Measurements from ENCODE around the gene PTPRR.
A peak's percentile ranks its signal among the peaks of the same experiment; 100 is the strongest.

Gene PTPRR

DNA sequence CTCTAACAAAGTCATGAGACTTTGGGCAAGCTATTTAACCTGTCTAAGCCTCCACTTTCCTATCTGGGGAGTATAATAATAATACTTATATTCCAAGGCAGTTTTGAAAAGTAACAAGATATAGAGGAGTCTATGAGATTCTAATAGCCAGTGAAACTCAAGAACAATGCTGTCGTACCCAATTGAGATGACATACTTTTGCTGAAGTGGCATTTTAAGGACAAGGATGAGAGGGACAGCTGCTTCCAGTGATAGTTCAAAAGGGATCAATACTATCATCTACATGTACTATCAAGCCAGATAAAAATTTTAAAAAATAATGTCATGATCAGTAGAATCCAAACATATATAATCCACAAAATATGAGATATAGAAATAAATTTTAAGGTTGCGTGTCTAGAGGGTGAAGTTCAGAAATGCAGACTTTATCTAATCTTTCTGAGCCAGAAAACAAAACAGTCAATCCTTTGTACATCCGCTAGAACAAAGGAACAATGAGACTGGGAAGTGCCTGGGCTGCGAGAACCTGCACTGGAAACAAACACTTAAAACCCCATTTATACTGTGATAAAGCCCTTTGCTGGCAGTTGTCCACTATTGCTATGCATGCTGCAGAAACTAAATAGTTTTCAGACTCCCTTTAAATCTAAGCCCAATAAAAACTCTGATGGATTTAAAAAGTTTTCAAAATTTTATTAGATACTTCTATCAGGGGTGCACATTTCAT is 321.9 kb downstream of the PTPRR start:
- TF ChIP-seq, protein P1, sequence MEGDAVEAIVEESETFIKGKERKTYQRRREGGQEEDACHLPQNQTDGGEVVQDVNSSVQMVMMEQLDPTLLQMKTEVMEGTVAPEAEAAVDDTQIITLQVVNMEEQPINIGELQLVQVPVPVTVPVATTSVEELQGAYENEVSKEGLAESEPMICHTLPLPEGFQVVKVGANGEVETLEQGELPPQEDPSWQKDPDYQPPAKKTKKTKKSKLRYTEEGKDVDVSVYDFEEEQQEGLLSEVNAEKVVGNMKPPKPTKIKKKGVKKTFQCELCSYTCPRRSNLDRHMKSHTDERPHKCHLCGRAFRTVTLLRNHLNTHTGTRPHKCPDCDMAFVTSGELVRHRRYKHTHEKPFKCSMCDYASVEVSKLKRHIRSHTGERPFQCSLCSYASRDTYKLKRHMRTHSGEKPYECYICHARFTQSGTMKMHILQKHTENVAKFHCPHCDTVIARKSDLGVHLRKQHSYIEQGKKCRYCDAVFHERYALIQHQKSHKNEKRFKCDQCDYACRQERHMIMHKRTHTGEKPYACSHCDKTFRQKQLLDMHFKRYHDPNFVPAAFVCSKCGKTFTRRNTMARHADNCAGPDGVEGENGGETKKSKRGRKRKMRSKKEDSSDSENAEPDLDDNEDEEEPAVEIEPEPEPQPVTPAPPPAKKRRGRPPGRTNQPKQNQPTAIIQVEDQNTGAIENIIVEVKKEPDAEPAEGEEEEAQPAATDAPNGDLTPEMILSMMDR (IDR thresholded peaks at IDR 0.05; ENCODE audit: insufficient read depth, low read length, missing control alignments) = no peak
- no peak overlapping the region for H3K4me3 ChIP-seq (ENCODE audit: low read depth, low read length)
- CTCF ChIA-PET = interaction anchor here (0.8 to 1.4 kb wide), 5 partner anchors 123 to 719 kb away, joined by 3 to 4 read pairs (median 3); no protein-coding TSS in a partner anchor
- POLR2A ChIA-PET = no interaction called here
- no peak for DNase-seq (ENCODE audit: low read depth, low spot score)

DNA sequence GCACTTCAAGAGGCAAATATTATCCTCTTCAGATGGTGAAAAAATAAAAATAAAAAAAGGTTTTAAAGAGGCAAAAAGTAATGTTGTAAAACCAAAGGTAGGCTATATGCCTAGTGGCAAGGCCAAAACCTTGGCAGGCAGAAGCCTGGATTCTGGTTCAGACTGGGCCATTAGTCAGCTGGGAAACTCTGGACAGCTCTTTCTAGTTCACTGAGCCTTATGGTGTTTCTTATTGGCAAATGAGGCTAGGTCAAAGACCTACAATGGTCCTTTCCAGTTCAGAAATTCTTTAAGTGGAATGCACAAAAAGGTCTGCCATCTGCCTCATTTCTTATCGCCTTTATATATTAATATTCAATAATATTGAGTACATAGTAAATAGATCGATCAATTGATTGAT is 327.9 kb downstream of the PTPRR start:
- POLR2A ChIA-PET = no interaction called here
- CTCF ChIA-PET = interaction anchor here (1.6 to 6.9 kb wide), 4 partner anchors 11 to 714 kb away, joined by 4 to 199 read pairs (median 5); no protein-coding TSS in a partner anchor
- H3K4me3 ChIP-seq (ENCODE audit: low read depth, low read length) = no peak overlapping the region
- TF ChIP-seq, protein P1 (IDR thresholded peaks at IDR 0.05; ENCODE audit: insufficient read depth, low read length, missing control alignments) = no peak
- DNase-seq (ENCODE audit: low read depth, low spot score) = no peak

DNA sequence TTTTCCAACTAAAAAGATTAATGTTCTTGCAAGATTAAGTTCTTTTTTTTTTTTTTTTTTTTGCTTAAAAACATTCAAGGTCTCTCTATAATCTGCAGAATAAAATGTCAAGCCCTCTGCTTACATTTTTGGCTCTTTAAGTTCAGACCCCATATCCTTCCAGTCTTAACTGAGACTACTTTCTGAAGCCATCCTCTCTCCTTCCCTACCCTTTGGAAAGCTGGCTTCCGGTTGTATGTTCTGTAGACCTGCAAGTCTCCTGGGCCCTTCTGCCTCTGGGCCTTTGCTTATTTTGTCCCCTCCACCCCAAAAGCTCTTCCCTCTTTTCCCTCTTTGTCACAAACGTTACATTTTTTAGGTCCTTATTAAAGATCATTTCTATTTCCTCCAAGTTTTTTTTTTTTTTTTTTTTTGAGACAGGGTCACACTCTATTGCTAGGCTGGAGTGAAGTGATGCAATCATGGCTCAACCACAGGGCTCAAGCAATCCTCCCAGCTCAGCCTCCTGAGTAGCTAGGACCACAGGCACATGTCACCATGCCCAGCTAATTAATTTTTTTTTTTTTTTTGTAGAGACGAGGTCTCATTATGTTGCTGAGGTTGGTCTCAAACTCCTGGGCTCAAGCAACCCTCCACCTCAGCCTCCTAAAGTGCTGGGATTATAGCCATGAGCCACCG is 329.9 kb downstream of the PTPRR start:
- TF ChIP-seq, protein P1 (IDR thresholded peaks at IDR 0.05; ENCODE audit: insufficient read depth, low read length, missing control alignments) = no peak
- ChIA-PET CTCF (interaction anchor here (0.7 to 6.9 kb wide), 18 partner anchors 9 to 714 kb away, joined by 3 to 199 read pairs (median 4); no protein-coding TSS in a partner anchor), POLR2A (no interaction called here)
- no peak for DNase-seq (ENCODE audit: low read depth, low spot score)
- no peak overlapping the region for H3K4me3 ChIP-seq (ENCODE audit: low read depth, low read length)

DNA sequence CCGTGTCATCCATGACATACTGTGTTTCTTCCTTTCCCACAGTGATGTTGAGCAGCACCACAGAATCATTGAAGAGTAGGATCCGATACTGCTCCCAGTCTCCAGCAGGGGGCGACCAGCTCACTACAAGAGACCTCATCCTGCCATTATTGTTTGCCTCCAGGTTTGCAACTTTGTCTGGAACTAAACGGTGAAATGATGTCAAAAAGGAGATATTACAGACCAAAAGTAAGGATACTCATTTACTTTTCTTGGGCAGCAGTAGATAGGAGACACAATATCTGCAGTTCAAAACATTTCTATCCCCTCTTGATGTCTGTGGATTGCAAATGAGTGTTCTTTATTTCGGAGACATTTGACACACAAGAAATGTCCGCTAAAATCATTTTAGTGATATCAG is 330.5 kb downstream of the PTPRR start:
- peak; percentile 28 for DNase-seq (ENCODE audit: low read depth, low spot score)
- POLR2A ChIA-PET = no interaction called here
- CTCF ChIA-PET = interaction anchor here (0.9 to 6.9 kb wide), 14 partner anchors 8 to 713 kb away, joined by 3 to 199 read pairs (median 5); no protein-coding TSS in a partner anchor
- TF ChIP-seq, protein P1 (IDR thresholded peaks at IDR 0.05; ENCODE audit: insufficient read depth, low read length, missing control alignments) = peak; percentile 80
- H3K4me3 ChIP-seq (ENCODE audit: low read depth, low read length) = no peak overlapping the region
